Islet of Langerhans (tissue), 1 donor: Measurements from ENCODE around the gene SEMA3F.
"Not testable (repeated sequence)": the region's sequence is repeated elsewhere in the genome, so short reads cannot be mapped to it uniquely, and the experiment has no call there.

Source experiments
- FAIRE-seq: peaks from one replicate; lab custom pipeline; 2011; peaks lifted over from hg19 to GRCh38; lab: Jason Lieb, UNC

The SEMA3F gene

DNA sequence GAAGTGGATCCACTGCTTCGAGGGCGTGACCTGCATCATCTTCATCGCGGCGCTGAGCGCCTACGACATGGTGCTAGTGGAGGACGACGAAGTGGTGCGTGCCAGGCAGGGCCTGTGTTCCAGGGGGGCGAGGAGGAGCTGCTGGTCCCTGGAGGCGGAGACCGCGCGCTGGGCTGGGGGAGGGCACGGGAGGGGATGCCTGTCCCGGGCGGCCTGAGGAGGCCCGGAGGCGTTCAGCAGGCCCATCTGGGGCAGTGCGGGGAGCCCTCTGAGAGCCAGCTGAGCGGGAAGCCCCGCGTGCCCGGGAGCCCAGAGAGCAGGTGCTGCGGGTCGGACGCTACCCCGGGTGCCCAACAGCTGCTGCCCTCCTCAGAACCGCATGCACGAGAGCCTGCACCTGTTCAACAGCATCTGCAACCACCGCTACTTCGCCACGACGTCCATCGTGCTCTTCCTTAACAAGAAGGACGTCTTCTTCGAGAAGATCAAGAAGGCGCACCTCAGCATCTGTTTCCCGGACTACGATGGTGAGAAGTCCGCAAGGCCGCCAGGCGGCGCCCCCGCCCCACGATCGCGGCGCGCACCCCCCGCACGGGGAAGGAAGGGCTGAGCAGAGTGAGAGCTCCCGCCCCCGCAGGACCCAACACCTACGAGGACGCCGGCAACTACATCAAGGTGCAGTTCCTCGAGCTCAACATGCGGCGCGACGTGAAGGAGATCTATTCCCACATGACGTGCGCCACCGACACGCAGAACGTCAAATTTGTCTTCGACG is 39.2 kb downstream of the SEMA3F start:
- FAIRE-seq = no peak

DNA sequence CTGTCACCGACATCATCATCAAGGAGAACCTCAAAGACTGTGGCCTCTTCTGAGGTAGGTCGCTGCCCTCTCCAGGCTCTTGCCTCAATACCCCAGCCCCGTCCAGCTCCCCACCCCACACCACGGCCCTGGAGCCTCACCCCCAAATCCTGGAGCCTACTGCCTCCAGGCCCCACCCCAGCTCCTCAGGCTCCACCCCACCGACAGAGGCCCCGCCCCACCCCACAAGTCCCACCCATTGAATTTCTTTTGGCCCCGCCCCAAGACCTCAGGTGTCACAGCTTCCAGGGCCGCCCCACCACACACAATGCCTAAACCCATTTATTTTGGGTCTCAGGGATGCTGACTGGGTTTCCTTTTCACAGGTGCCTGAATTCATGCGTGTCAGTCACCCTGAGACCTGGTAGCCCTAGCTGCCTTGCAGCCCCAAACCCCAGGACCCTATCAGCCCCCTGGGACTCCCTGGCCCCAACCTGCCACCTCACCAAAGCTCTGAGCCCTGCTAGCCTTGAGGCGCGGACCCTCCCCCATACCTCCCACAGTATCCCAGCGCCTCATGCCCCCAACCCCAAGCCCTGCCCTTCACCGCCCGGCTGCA is 39.9 kb downstream of the SEMA3F start:
- no peak for FAIRE-seq

DNA sequence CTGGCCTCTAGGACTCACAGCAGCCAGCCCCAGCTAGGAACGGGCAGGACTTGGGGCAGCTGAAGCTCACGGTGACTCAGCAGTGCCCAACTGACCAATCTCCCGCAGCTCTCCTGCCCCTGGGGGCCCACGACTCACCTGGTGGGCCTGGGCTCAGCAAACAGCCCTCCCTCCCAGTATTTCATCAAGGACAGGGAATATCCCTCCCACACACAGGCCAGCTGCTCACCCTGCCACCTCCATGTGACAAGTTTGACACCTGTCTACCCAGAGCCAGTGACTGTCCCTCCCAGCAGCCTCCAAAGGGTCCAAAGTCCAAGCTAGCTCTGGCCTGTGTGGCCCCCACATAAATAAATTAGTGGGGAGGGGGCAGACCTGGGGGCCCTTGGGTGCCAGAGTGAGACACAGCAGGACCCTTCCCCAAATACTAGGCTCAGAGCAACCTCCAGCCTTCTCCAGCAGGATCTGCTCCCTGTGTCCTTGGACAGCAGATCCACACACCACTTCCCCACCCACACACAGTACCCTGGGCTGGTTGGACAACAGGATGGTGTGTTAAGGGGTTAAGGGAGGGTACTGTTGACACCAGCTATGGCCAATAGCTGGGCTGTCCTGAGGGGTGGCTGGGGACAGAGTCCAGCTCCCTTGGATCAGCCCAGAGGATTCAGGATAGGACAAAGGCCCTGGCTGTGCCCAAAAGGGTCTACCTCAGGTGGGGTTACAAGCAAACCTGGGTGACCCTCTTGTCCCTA is 40.6 kb downstream of the SEMA3F start:
- no peak for FAIRE-seq

DNA sequence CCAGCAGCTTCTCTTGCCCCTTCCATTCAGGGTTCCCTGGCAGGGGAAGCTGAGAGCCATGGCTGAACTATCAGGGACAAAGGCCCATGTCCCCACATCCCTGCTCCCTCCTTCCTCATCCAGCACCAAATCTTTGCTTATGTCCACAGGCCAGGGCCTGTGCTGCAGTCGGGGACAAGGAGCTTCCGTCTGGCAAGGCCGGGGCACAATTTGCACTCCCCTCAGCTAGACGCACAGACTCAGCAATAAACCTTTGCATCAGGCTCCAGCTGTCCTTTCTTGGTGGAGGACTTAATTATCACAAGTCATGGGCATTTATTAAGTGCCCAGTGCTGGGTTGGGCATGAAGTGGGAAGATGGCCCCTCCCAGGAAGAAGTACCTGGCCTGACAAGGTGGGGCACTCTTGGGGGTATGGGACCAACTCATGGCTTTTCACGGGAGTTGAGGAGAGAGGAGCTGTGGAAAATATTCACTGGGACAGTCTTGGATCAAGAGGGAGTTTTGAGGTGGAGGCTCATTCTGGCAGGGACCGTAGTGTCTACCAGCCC is 41.2 kb downstream of the SEMA3F start:
- FAIRE-seq = no peak

DNA sequence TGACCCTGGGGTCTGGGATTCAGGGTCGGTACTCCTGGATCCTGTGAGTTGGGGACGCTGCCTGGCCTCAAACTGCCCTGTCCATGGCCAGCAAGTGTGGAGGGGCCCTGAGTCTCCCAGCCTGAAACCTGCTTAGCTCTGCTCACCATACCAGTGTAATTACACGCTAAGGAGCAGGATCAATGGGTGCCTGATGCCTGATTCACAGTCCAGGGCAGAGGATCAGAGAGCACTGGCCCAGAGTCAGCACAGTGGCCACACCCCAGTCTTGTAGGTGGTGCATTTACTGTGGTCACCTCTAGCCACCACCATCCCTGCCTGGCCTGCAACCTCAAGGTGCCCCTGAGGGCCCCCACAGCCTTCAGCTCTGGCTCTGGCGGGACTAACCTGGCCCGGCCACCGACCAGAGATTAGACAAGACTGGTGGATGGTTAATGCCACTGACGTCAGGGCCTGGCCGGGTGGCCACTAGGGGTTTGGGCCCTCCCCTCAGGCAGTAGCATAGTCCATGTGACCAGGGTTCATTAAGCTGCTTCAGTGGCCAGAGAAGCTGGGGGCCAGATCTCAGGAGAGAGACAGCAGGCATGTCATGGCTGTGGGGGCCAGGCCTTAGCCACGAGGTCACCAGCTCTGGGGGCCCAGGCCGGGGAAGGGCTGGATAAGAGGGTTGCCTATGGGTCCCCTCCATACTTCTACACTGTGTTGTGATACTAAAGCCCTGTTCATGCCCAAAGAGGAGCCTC is 46.6 kb downstream of the SEMA3F start:
- no peak for FAIRE-seq

DNA sequence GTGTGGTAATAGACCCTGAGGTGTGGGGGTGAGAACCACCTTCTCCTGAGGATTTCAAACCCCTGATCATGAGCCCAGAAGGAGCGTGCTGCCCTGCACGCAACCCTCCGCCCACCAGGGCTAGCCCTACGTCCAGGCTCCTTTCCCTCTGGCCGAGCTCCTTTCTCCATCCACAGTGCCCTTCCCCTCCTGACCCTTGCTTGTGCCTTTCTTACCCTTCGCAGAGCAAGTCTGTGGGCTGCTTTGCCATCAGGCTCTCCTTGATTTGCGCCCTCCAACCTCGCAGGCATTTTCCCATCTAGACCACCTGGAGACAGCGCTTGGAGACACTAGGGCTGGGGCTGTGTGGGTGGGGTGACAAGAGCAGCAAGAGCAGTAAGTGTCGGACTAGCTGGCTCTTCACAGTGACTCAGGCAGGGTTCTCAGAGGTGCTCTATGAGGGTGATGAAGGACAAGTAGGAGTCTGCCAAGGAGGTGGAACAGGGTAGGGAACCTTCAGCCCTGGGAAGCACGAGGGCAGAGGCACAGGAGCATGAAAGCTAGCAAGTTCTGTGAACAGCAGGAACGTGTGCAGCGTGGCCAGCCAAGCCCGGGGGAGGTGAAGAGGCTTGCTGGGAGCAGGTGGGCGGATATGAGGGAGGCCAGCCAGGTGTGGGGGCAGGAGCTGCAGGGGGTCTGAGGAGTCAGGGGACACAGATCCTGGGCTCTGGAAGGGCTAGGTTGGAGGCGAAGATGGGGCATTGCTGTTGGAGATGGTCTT is 47.4 kb downstream of the SEMA3F start:
- no peak for FAIRE-seq

DNA sequence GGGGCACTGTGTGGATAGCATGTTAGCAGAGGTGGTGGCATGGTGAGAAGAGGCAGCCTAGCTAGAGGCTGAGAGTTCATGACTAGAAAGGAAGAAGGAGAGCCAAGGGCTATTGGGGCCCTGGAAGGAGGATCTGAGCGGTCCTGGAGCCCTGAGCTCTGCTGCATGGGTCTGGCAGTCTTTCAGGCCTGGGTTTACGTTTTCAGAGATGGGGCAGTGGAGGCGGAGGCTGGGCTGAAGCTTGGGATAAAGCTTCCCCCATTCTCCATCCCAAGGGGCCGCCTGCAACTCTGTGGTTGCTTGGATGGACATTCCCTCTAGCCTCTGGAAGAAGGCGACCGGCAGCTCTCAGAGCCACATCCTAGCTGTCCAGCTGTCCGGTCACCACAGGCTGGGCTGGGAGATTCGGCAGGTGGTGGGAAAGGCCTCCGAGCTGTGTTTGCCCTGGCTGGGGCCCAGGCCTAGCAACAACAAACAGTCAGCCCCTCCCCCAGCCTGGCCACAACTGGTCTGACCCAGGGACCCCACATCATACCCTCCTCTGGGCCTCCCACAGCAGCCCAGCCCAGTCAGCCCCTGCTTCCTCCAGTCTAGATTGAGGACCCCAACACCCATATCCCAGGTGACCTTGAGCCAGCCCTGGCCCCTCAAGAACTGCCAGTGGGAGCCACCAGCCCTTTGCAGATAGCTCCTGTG is 48.1 kb downstream of the SEMA3F start:
- FAIRE-seq = no peak

DNA sequence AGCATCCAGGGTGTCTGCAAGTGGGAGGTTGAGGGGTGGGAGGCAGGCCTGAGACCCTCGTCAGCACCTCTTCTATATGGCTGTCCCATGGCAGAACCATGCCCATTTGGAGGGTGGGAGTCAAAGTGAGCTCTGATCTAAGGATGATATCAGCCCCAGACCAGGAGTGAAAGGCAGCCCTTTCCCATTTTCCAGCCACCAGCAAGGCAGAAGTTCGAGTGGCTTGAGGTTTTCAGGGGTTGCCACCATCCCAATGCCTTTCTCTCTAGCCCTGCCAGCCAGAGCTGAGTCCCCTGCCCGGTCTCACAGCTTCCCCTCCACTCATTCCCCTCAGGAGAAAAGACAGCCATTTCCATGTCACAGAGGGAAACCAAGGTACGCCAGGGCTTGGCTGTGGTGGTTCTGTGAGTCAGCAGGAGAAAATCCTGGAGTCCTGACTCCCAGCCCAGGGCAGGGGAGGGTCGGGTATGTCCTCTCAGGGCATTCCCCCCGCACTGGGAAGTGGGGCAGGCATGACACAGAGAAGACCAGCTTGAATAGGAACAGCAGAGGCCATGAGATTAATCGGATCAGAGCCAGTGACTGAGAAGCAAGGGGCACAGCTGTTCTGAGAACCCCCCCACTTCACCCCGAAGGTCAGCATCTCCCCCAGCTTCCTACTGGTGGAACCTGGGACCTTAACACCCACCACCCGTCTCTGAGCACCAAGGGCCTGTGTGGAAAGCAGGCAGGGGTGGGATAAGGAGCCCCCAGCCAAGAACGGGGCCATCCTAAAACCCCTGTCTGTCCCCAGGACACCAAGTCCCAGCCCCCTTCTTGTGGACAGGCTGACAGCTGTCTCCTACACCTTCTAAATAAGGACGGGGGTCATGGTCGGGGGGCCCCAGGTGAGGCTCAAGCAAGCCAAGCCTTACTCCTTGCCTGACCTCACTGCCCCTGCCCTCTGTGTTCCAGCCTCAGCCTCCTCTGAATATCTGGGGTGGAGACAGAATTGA is 49.0 kb downstream of the SEMA3F start:
- FAIRE-seq = no peak

DNA sequence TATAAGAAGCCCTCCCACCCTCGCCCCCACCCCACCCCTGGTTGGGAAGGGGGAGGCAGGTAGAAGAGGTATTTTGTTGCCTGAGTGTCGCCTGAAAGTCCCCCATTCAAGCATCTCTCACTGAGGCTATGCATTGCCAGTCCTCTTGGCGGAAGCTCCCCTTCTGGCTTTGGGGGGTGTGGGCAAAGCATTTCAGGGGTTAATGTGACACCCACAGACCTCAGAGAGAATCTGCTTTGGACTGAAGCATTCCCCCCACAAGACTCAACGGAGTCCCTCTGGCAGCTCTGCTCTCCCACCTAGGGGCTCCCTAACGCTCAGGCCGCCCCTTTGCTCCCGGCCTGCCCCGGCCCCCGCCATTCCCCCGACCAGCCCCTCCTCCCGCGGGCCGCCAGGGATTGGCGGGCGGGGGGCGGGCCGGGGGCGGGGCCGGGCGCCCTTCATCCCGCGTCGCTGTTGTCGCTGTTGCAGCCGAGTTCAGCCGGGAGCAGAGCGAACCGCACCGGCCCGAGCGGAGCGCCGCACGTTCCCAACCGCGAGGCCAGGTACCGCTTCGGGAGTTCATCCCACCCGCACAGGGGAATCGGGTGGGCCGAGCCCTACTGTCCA is 49.8 kb downstream of the SEMA3F start, which contains the start of gene SLC38A3:
TSS of gene SLC38A3 (plus strand) at position 468 of the 609 bp plus-strand sequence. CDS start 8,929 bp downstream, outside the sequence.
- FAIRE-seq = no peak

DNA sequence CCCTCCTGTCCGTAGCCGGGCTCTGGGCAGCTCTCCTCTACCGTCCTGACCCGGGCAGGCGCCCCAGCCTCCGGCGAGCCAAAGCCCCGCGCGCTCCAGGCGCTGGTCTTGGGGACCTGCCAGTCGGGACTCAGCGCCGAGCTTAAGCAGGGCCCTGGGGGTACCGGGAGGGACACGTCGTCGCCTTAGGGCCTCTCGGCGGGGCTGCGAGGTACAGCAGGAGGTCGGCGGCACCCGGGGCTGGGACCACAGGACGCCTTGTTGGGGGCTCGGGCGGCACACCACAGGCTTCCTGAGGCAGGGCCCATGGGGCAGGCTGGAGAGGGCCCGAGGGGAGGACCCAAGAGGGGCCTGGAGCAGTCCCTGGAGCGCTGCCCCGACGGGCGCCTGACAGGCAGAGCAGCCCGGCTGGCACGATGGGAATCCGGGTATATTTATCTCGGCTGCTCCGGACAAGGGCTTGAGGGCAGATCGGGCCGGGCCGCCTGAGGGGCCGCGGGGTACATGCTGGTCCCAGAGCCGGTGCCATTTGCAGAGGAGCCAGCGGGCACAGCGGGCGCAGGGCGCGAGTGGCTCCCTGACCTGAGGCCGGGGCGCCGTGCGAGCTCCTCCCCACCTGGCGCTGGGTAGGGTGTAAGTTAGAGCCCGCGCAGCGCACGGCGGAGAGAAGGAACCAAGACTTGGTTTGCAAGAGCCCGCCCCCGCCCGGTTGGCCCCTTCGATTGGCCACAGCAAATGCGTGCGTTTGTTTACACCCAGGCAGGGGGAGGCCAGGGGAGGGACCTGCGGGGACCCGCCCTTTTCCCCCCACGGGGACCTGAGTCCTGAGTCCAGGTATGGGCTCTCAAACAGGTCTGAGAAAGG is 50.5 kb downstream of the SEMA3F start:
- FAIRE-seq = no peak

DNA sequence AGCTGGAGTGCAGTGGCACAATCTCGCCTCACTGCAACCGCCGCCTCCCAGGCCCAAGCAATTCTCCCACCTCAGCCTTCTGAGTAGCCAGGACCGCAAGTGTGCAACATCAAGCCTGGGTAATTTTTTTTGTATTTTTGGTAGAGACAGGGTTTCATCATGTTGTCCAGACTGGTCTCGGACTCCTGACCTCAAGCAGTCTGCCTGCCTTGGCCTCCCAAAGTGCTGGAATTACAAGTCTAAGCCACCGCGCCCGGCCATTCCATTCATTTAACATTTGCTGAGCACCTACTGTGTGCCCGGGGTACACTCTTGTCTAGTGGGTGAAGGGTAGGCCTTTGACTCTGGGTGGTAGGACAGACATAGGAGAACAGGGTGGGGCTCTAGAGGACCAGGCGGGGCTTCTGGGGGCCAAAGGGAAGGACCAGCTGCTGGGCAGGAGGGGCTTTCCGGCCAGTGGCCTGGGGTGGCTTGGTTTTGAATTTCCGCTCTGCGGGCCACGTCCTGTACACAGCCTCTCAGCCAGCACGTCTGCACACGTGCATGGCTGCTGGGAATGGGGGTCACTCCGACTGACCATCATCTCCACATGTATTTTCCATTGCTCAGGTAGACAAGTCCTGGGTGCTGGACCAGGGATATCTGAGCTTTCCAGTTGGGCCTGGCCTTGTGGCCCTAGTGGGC is 52.4 kb downstream of the SEMA3F start:
- no peak for FAIRE-seq

DNA sequence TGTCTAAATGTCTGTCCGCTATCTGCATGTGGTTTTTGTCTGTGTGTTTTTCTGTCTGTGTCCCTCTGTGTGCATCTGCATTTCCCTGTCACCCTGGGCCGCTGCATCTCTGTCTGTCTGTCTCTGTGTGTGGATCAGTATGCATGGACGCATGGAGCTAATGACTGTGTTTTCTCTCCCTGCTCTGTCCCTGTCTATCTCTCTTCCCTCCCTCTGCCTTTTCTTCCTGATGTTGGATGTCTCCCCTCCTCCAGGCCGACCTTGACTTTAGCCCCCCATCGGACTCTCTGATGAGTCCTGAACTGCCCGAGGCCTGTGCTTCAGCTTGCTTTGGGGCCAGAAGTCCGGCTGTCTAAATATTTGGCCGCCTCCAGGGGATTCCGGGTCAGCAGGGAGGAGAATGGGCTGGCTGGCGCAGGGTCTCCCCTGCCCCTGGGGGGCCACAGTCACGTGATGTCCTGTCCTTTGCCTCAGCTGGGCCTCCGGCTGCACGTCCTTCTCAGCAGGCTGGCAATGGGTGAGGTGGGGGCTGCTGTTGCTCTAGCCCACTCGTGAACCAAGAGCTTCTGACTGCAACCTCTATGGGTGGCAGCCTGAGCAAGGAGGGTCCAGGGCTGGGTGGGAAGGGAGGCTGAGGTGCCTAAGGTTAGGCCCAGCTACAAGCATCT is 53.7 kb downstream of the SEMA3F start:
- FAIRE-seq = no peak

DNA sequence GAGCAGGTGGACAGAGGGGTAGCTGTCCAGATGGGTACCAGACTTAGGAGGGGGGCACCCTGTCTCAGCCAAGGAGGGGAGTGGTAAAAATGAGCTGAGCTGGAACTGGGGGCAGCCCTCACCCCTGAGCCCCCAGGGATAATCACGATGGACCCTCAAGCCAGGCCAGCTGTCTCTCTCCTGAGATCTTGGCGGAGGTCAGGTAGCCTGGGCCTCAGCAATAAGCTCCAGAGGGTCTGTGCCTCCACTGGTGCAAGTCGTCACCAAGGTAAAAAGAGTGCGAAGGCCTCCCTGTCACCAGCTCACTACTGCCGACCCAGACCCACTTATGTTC is 55.0 kb downstream of the SEMA3F start:
- FAIRE-seq = no peak

DNA sequence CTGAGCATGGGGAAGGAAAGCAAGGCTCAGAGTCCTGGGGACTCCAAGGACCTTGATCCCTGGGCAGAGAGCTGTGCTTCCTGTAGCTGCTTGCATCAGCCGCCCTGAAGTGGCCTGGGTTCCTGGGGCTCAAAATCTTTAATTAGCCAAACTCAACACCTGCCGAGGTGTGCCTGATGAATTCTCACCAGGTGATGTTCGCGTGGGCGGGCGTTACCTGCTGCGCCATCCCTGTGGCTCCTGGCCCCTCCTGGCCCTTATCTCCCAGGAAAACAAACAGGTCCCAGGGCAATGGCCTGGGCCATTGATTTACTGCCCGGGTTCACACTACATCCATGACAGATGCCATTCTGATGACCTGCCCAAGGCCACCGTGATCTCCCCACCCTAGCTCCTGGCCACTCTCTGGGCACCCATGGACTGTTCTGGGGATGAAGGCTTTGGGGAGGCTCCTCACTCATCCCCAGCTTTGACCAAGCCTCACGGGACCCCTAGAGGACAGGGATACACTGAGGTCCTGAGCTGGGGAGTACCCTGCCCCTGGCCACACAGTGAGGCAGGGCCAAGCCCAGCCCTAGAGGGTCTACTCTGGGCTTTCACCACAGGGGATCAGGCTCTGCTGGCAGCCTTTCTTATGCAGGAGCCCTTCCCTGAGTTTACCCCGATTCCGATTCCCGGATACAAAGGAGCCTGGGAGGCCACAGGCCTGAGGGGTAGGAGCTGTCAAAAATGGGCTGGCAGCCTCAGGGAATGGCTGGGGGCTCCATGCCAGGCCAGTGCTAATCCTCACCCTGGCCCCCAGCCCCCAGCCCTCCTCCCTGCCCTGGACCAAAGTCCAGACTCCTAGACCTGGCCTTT is 55.6 kb downstream of the SEMA3F start:
- FAIRE-seq = no peak

DNA sequence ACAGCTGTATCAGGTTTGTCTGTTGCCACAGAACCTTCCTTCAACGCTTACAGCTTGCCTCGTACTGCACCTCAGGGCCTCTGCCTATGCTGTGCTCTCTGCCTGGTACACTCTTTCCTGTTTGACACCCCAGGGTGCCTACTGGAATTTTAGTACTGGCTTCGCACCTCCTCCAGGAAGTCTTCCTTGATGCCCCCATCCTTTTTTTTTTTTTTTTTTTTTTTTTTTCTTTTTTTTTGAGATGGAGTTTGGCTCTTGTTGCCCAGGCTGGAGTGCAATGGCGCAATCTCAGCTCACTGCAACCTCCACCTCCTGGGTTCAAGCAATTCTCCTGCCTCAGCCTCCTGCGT is 56.2 kb downstream of the SEMA3F start:
- not testable (repeated sequence) for FAIRE-seq

DNA sequence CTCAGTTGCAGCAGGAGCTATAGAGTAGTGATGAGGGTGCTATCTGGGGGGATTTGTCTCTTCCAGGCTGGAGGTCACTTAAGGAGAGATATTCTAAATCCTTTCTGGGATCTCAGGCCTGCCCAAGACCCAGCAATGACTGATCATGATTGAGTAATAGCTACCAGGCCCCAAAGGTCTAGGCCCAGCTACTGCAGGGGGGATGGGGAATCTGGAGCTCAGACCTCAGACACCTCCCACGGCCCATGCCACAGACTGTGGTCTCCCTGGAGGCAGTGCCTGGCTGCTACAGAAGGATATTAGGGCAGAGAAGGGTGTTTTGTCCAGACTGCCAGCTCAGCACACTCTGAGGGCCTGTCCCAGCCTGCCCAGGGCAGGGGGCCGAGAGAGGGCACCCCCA is 56.8 kb downstream of the SEMA3F start:
- no peak for FAIRE-seq
